Esophagus muscularis mucosa (tissue), 4 donors: ENCODE results near the gene SH2D3C. TPM values are rescaled to one million over a fixed set of nuclear protein-coding genes. Genes with fewer than 3 reads are reported as not detected.
A peak's percentile ranks its signal among the peaks of the same experiment; 100 is the strongest.

Experiments
- DNase-seq: peaks from one replicate; pipeline ENCODE4 v3.0.0-alpha.2; 2017; ENCODE audit errors: extremely low spot score
- H3K27ac ChIP-seq, 4 donors: fragments of 200-600 bp; sonication (generic); replicated peaks in 1 of 4; 1 replicate in 3 of 4; 2 replicates in 1 of 4; pipeline ENCODE4 v1.5.1; 2016 to 2019; ENCODE audit warnings: mild to moderate bottlenecking in 1 of 4
- H3K27me3 ChIP-seq, 4 donors: fragments of 200-600 bp; sonication (generic); one replicate each; pipeline versions ENCODE4 v1.5.1 to v1.6.0; 2016 to 2019
- H3K36me3 ChIP-seq, 4 donors: fragments of 200-600 bp; sonication (generic); one replicate each; pipeline ENCODE4 v1.5.1; 2016 to 2019
- H3K4me1 ChIP-seq, 4 donors: fragments of 200-600 bp; sonication (generic); one replicate each; pipeline ENCODE4 v1.5.1; 2016 to 2019
- H3K4me3 ChIP-seq, 4 donors: fragments of 200-600 bp; sonication (generic); 1 replicate in 2 of 4; 2 replicates in 2 of 4; pipeline ENCODE4 v1.5.1; 2016 to 2019; ENCODE audit warnings: mild to moderate bottlenecking in 4 of 4, moderate library complexity in 1 of 4
- H3K9me3 ChIP-seq, 4 donors: fragments of 200-600 bp; sonication (generic); 1 replicate in 3 of 4; 2 replicates in 1 of 4; pipeline ENCODE4 v1.5.1; 2016 to 2019
- CTCF ChIP-seq, 3 experiments: fragments of 200-600 bp in 2 of 3; fragments of 450-650 bp in 1 of 3; sonication (generic) in 2 of 3; IDR thresholded peaks; one replicate each; pipeline ENCODE4 v1.5.1; 2017 to 2019; ENCODE audit warnings: antibody characterized with exemption in 3 of 3, mild to moderate bottlenecking in 2 of 3, moderate library complexity in 1 of 3
- EP300 ChIP-seq: sonication (generic); formaldehyde crosslinking; IDR thresholded peaks from one replicate; pipeline ENCODE4 v1.6.1; 2017; ENCODE audit warnings: antibody characterized with exemption
- POLR2A ChIP-seq: fragments of 450-650 bp; IDR thresholded peaks from one replicate; pipeline ENCODE4 v1.6.1; 2017; ENCODE audit warnings: antibody characterized with exemption, moderate library complexity, mild to moderate bottlenecking, low read depth
- POLR2AphosphoS5 ChIP-seq, 2 donors: sonication (generic); formaldehyde crosslinking; IDR thresholded peaks; one replicate each; pipeline ENCODE4 v1.6.1; 2017; ENCODE audit warnings: antibody characterized with exemption in 2 of 2
- WGBS: methylation state at CpG from one replicate; pipeline ENCODE4 v1.1.5; 2018; 5-methylcytosine and 5-hydroxymethylcytosine counted together
- intact Hi-C: fragments of 100-400 bp; cut with DNase I; formaldehyde crosslinking; loops from one replicate; pipeline ENCODE4 v1.15.1; 2023
- total RNA-seq, 4 donors: library from RNA; depleted of rRNA; stranded (reverse); fragments of >200 nt; gene quantifications; one replicate each; pipeline versions ENCODE4 v1.1.0 to v1.2.1, GENCODE V29; 2016

The SH2D3C gene
- total RNA-seq, 4 donors from 2014 or later: 5.0 to 18.1 (median 14.3) TPM

GRCh38 chr9:127749090-127749787 is 29.2 kb downstream of the SH2D3C start:
- H3K27me3 ChIP-seq: peaks cover 0 to 63% (median 7%) of the 10 kb centered on the region in 4 donors
- no peaks in the 10 kb centered on the region for H3K9me3 ChIP-seq
- H3K4me1 ChIP-seq: peaks cover under 1 to 5% (median 4%) of the 10 kb centered on the region in 4 donors
- no peak overlapping the region for H3K4me3 ChIP-seq
- no peak for DNase-seq
- H3K36me3 ChIP-seq: peaks cover 0 to 78% (median 30%) of the 10 kb centered on the region in 4 donors
- intact Hi-C loops: no loop called here
- 90% methylated on average over 12 of the region's 26 CpGs for WGBS
- TF ChIP-seq EP300: no peak
- no peak for TF ChIP-seq CTCF (IDR thresholded peaks at IDR 0.05)
- TF ChIP-seq POLR2AphosphoS5 (IDR thresholded peaks at IDR 0.05): no peak
- TF ChIP-seq POLR2A: no peak
- no peak overlapping the region for H3K27ac ChIP-seq

GRCh38 chr9:127746959-127747569 is 31.4 kb downstream of the SH2D3C start:
- H3K9me3 ChIP-seq: no peaks in the 10 kb centered on the region
- intact Hi-C loops: no loop called here
- no peak overlapping the region for H3K4me3 ChIP-seq
- peaks cover 6 to 11% (median 9%) of the 10 kb centered on the region in 4 donors for H3K4me1 ChIP-seq
- H3K36me3 ChIP-seq: peaks cover 0 to 98% (median 37%) of the 10 kb centered on the region in 4 donors
- peaks cover 0 to 61% (median 7%) of the 10 kb centered on the region in 4 donors for H3K27me3 ChIP-seq
- WGBS: 72% methylated on average over 10 of the region's 15 CpGs
- TF ChIP-seq EP300 (no peak), POLR2A (no peak), POLR2AphosphoS5 (IDR thresholded peaks at IDR 0.05) (no peak), CTCF (IDR thresholded peaks at IDR 0.05) (no peak)
- no peak overlapping the region for H3K27ac ChIP-seq
- no peak for DNase-seq

- intact Hi-C loops: no loop called here
- Histone ChIP-seq H3K27ac (no peak overlapping the region), H3K27me3 (peaks cover 0 to 52% (median 7%) of the 10 kb centered on the region in 4 donors), H3K36me3 (peaks cover 0 to 97% (median 33%) of the 10 kb centered on the region in 4 donors), H3K4me1 (peaks cover 24 to 30% (median 26%) of the 10 kb centered on the region in 4 donors), H3K9me3 (no peaks in the 10 kb centered on the region), H3K4me3 (no peak overlapping the region)
- no peak for DNase-seq
- TF ChIP-seq EP300: no peak
- no peak for TF ChIP-seq CTCF (IDR thresholded peaks at IDR 0.05)
- no peak for TF ChIP-seq POLR2AphosphoS5 (IDR thresholded peaks at IDR 0.05)
- no peak for TF ChIP-seq POLR2A
- WGBS: 89% methylated on average over 15 of the region's 19 CpGs
Observed at GRCh38 chr9:127744398-127745110, 33.9 kb downstream of the SH2D3C start.

- DNase-seq: no peak
- Histone ChIP-seq H3K27ac (peak overlapping the region; percentile 20 to 59 (median 30)), H3K27me3 (peaks cover 0 to 53% (median 7%) of the 10 kb centered on the region in 4 donors), H3K4me3 (peak overlapping the region; percentile 21 to 36 (median 30)), H3K36me3 (peaks cover 0 to 95% (median 25%) of the 10 kb centered on the region in 4 donors), H3K9me3 (no peaks in the 10 kb centered on the region), H3K4me1 (peaks cover 24 to 31% (median 27%) of the 10 kb centered on the region in 4 donors)
- intact Hi-C loops: no loop called here
- WGBS: 40% methylated on average over 29 of the region's 33 CpGs
- TF ChIP-seq POLR2AphosphoS5 (IDR thresholded peaks at IDR 0.05) (peak in 1 of 2 donors; percentile 42), EP300 (no peak)
Observed at GRCh38 chr9:127742435-127743088, 35.9 kb downstream of the SH2D3C start.
